Measurements from ENCODE around the gene VCAM1. TPM values are rescaled to one million over a fixed set of nuclear protein-coding genes. Genes with fewer than 3 reads are reported as not detected.
A peak's percentile ranks its signal among the peaks of the same experiment; 100 is the strongest.

The VCAM1 gene
- total and polyA plus RNA-seq, 9 of the 15 experiments (the other 6 are each of a cell fraction or from before 2014, with no cell fraction given) = 0.04 to 0.13 TPM; not detected in 7

GRCh38 chr1:100785470-100786052, 66.0 kb downstream of the VCAM1 start (continued):
- TF ChIP-seq THAP12 (CRISPR knock-in tag; IDR thresholded peaks at IDR 0.05) (no peak), NR1H2 (CRISPR knock-in tag; IDR thresholded peaks at IDR 0.05) (no peak), NCOR1 (IDR thresholded peaks at IDR 0.05) (peak; percentile 44), ARID2 (IDR thresholded peaks at IDR 0.05) (no peak), ARID3A (IDR thresholded peaks at IDR 0.05; ENCODE audit: borderline replicate concordance, low read depth, low read length) (no peak), BMI1 (IDR thresholded peaks at IDR 0.05; ENCODE audit: low read length) (no peak), OTX1 (CRISPR knock-in tag; IDR thresholded peaks at IDR 0.05) (no peak; the same call in 1 of the 2 replicates), NFIX (CRISPR knock-in tag; IDR thresholded peaks at IDR 0.05; ENCODE audit: low read depth) (no peak), E2F6 (IDR thresholded peaks at IDR 0.05; ENCODE audit: borderline replicate concordance in 1 of 2, extremely low read depth in 1 of 2, insufficient read depth in 1 of 2, insufficient read length in 1 of 2, low read depth in 1 of 2, low read length in 1 of 2, poor library complexity in 1 of 2, severe bottlenecking in 1 of 2) (no peak), RFX7 (CRISPR knock-in tag; IDR thresholded peaks at IDR 0.05) (no peak), ZBTB17 (CRISPR knock-in tag; IDR thresholded peaks at IDR 0.05) (no peak), ZNF431 (CRISPR knock-in tag; IDR thresholded peaks at IDR 0.05) (no peak), RBM22 (IDR thresholded peaks at IDR 0.05; ENCODE audit: low read depth, low read length, poor library complexity, severe bottlenecking) (no peak), SAFB (IDR thresholded peaks at IDR 0.05; ENCODE audit: borderline replicate concordance, low read depth, low read length) (no peak), CREB3L1 (IDR thresholded peaks at IDR 0.05; ENCODE audit: borderline replicate concordance, low read depth) (no peak), JUNB (CRISPR knock-in tag; conservative IDR thresholded peaks at IDR 0.05) (no peak), HNRNPH1 (optimal IDR thresholded peaks at IDR 0.05; ENCODE audit: low read depth, low read length) (no peak), KLF16 (IDR thresholded peaks at IDR 0.05) (no peak), MTA2 (IDR thresholded peaks at IDR 0.05; ENCODE audit: low read depth) (no peak)
- TF ChIP-seq, protein P1, sequence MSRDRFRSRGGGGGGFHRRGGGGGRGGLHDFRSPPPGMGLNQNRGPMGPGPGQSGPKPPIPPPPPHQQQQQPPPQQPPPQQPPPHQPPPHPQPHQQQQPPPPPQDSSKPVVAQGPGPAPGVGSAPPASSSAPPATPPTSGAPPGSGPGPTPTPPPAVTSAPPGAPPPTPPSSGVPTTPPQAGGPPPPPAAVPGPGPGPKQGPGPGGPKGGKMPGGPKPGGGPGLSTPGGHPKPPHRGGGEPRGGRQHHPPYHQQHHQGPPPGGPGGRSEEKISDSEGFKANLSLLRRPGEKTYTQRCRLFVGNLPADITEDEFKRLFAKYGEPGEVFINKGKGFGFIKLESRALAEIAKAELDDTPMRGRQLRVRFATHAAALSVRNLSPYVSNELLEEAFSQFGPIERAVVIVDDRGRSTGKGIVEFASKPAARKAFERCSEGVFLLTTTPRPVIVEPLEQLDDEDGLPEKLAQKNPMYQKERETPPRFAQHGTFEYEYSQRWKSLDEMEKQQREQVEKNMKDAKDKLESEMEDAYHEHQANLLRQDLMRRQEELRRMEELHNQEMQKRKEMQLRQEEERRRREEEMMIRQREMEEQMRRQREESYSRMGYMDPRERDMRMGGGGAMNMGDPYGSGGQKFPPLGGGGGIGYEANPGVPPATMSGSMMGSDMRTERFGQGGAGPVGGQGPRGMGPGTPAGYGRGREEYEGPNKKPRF (IDR thresholded peaks at IDR 0.05; ENCODE audit: low read depth, low read length) = no peak

All from K562 (cell line).